Measurements from ENCODE around the gene FBXW4. TPM values are rescaled to one million over a fixed set of nuclear protein-coding genes. Genes with fewer than 3 reads are reported as not detected.

The FBXW4 gene
- total and polyA plus RNA-seq, 2 of the 8 experiments (the other 6 are each of a cell fraction or from before 2014, with no cell fraction given) = 29.0 to 32.8 TPM

DNA sequence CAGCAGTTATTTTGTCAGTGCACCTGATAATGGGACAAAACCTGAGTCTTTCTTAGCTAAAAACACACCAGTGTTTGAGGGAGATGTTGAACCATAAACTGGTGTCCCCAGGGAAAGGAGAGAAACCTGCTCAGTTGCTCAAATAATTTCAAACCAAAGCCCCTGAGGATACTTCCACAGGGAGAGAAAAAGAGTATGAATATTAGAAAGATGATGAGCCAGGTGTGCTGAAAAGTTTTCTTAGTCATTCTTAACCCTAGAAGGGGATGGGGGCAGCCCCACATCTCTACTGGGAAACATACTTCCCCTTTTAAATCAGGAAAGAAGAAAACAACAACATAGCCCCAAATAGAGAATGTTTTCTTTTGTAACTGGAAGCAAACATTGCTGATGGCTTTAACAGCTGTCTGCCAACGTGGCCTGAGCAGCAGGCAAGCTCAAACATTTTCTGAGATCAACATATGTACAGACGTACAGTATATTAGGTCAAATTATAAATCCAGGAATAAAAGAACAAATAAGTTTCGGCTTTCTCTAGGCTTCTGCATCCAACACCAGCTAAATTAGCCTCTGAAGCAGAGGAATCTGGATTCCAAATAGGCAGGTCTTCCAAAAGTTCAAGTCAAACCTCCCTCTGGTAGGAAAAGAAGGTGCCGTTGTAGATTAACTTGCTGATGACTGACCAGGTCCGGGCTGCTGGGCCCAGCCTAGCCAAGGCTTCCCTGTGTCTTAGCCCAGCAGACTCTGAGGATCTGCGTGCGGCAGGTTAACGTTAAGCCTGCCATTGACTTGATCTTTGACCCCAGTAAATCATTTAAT is 30.5 kb upstream of the FBXW4 start:
- Histone ChIP-seq H3K56ac (replicated peaks; ENCODE audit: insufficient read length, low read depth, low read length) (no peak overlapping the region), H4K5ac (ENCODE audit: insufficient read length, low read depth, low read length) (no peak overlapping the region), H3K9me3 (ENCODE audit: insufficient read depth in 2 of 2, low read depth in 1 of 2, low read length in 1 of 2) (no peaks in the 10 kb centered on the region), H2AFZ (ENCODE audit: low read length) (peak overlapping the region; percentile 25; the same call in 1 of the 2 replicates), H3K4me2 (ENCODE audit: insufficient read depth in 1 of 2, low read depth in 2 of 2, low read length in 2 of 2) (no peak overlapping the region), H3K27me3 (replicated peaks in 1 of 4; ENCODE audit: control insufficient read depth in 3 of 4, extremely low read depth in 1 of 4, insufficient read depth in 3 of 4, low read length in 3 of 4) (no peaks in the 10 kb centered on the region), H4K20me1 (replicated peaks in 1 of 2; ENCODE audit: control insufficient read depth in 1 of 2, insufficient read depth in 2 of 2, low read length in 2 of 2) (no peaks in the 10 kb centered on the region), H3K79me2 (ENCODE audit: control insufficient read depth in 1 of 2, insufficient read depth in 2 of 2, low read length in 2 of 2) (no peaks in the 10 kb centered on the region), H3K18ac (ENCODE audit: extremely low read depth, low read length) (no peak overlapping the region), H3K23ac (ENCODE audit: insufficient read length) (no peak overlapping the region), H4K91ac (replicated peaks; ENCODE audit: insufficient read length, low read length) (no peak overlapping the region), H2BK5ac (ENCODE audit: low read depth, low read length) (no peak overlapping the region), H4K8ac (ENCODE audit: extremely low read depth, insufficient read depth, low read length) (no peak overlapping the region), H2BK20ac (ENCODE audit: low read length) (no peak overlapping the region), H3K4me1 (replicated peaks in 1 of 4; ENCODE audit: control insufficient read depth in 3 of 4, insufficient read depth in 4 of 4, low read length in 3 of 4) (peaks cover 0 to 3% (median 0%) of the 10 kb centered on the region in 4 experiments; a peak in 2 of 7 replicates), H3K27ac (ENCODE audit: low read depth, low read length) (no peak overlapping the region), H2BK120ac (replicated peaks; ENCODE audit: low read depth, low read length) (no peak overlapping the region), H3K9ac (replicated peaks in 1 of 4; ENCODE audit: extremely low read depth in 1 of 4, low read depth in 3 of 4, low read length in 3 of 4) (no peak overlapping the region), H3K14ac (ENCODE audit: insufficient read length) (no peak overlapping the region), H3K4ac (replicated peaks; ENCODE audit: insufficient read length, low read depth, low read length) (no peak overlapping the region), H3K23me2 (ENCODE audit: low read depth, low read length) (no peaks in the 10 kb centered on the region; the same call in 1 of the 2 replicates), H3K36me3 (ENCODE audit: control insufficient read depth in 2 of 4, insufficient read depth in 4 of 4, low read length in 3 of 4) (no peaks in the 10 kb centered on the region), H3K4me3 (ENCODE audit: extremely low read depth in 1 of 4, insufficient read depth in 2 of 4, low read depth in 3 of 4, low read length in 4 of 4) (no peak overlapping the region), H2BK15ac (ENCODE audit: low read length) (no peak overlapping the region; the same call in 1 of the 2 replicates), H3K79me1 (ENCODE audit: low read depth, low read length) (no peaks in the 10 kb centered on the region), H2BK12ac (ENCODE audit: low read depth, low read length) (no peak overlapping the region), H2AK5ac (ENCODE audit: low read depth, low read length) (no peak overlapping the region)
- DNase-seq (ENCODE audit: low read depth in 1 of 2, low spot score in 2 of 2) = no peak
- POLR2A ChIA-PET (ENCODE audit: partially characterized antibody) = no interaction called here
- WGBS, 2 experiments (ENCODE audit: extremely low coverage in 1 of 2, insufficient coverage in 1 of 2, insufficient read length in 1 of 2, insufficient replicate concordance in 2 of 2, low coverage in 1 of 2, low lambda C conversion rate in 2 of 2, missing lambda C conversion rate in 1 of 2) = 87% methylated on average over 8 of the region's 8 CpGs; no CpG with 5 or more reads in 1 of the 2 experiments
- CTCF ChIA-PET (ENCODE audit: partially characterized antibody) = interaction anchor here (0.6 to 1.3 kb wide), 4 partner anchors 11 to 1396 kb away, joined by 3 to 4 read pairs (median 4); no protein-coding TSS in a partner anchor
- no peak for FAIRE-seq
- TF ChIP-seq RAD21 (IDR thresholded peaks at IDR 0.05 in 1 of 2, conservative IDR thresholded peaks at IDR 0.05 in 1 of 2; ENCODE audit: low read depth in 2 of 2, low read length in 2 of 2) (no peak), SP2 (IDR thresholded peaks at IDR 0.05; ENCODE audit: low read length) (no peak), PHF8 (conservative IDR thresholded peaks at IDR 0.05; ENCODE audit: low read depth, low read length) (no peak), SP1 (IDR thresholded peaks at IDR 0.05; ENCODE audit: low read depth, low read length) (no peak), KDM1A (IDR thresholded peaks at IDR 0.05; ENCODE audit: borderline replicate concordance, low read length) (no peak), NRF1 (IDR thresholded peaks at IDR 0.05; ENCODE audit: low read depth, low read length) (no peak), CHD2 (IDR thresholded peaks at IDR 0.05; ENCODE audit: low read length) (no peak), YY1 (IDR thresholded peaks at IDR 0.05; ENCODE audit: low read depth, low read length) (no peak), ZNF274 (IDR thresholded peaks at IDR 0.05; ENCODE audit: borderline replicate concordance, extremely low read depth, low read length) (no peak), GTF2F1 (IDR thresholded peaks at IDR 0.05; ENCODE audit: borderline replicate concordance, low read depth, low read length) (no peak), RXRA (IDR thresholded peaks at IDR 0.05; ENCODE audit: insufficient read depth, low read depth, low read length) (no peak), TBP (IDR thresholded peaks at IDR 0.05; ENCODE audit: low read depth, low read length) (no peak)

Data from H1 (cell line).